Vagina (tissue), 2 donors: Measurements from ENCODE around the gene PDIA3.
A peak's percentile ranks its signal among the peaks of the same experiment; 100 is the strongest.

Source experiments
- CTCF ChIP-seq, 3 experiments: fragments of 450-650 bp in 2 of 3; fragments of 200-600 bp in 1 of 3; sonication (generic) in 1 of 3; IDR thresholded peaks; one replicate each; pipeline ENCODE4 v1.5.1; 2017 to 2019; ENCODE audit warnings: antibody characterized with exemption in 3 of 3, mild to moderate bottlenecking in 2 of 3, moderate library complexity in 2 of 3
- POLR2A ChIP-seq, 2 donors: fragments of 450-650 bp; IDR thresholded peaks; one replicate each; pipeline ENCODE4 v1.6.1; 2017; ENCODE audit warnings: antibody characterized with exemption in 2 of 2, mild to moderate bottlenecking in 2 of 2, moderate library complexity in 2 of 2
- POLR2AphosphoS5 ChIP-seq, 2 donors: sonication (generic); formaldehyde crosslinking; IDR thresholded peaks; one replicate each; pipeline ENCODE4 v1.9.0; 2017; ENCODE audit warnings: antibody characterized with exemption in 2 of 2, mild to moderate bottlenecking in 2 of 2, low read depth in 1 of 2; ENCODE audit not compliant: insufficient read depth in 1 of 2

GRCh38 chr15:43800286-43801141 lies 54.3 kb downstream of the PDIA3 start, which contains the start of gene HYPK:
- TF ChIP-seq CTCF (IDR thresholded peaks at IDR 0.05) (no peak), POLR2A (IDR thresholded peaks at IDR 0.05) (peak in 1 of 2 donors; percentile 61), POLR2AphosphoS5 (IDR thresholded peaks at IDR 0.05; ENCODE audit: insufficient read depth in 1 of 2, low read depth in 1 of 2) (peak; percentile 94 to 98)
